ENCODE data around the gene TWIST2. TPM values are rescaled to one million over a fixed set of nuclear protein-coding genes. Genes with fewer than 3 reads are reported as not detected.

TWIST2 gene
- total RNA-seq, 3 donors from 2014 or later = 1.1 to 13.4 (median 3.1) TPM

DNA sequence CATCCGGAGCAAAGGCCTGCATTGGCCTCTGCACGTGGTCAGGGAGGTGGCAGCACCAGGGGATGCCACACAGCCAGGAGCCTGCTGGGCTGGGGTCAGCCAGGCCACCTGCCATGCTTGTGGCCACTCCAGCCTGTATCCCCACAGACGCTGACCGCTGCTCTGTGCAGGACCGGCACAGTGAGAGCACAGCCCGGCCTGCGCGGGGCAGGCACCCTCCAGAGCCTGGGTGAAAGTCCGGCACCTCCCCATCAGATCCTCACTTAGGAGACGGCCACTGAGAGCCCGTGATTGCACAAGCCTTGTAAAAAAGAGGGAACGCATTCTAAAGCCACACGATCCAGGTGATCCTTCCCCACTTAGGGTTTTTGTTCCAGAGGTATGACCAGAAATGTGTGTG, 42.2 kb downstream of the TWIST2 start:
- TF ChIP-seq, protein P1, sequence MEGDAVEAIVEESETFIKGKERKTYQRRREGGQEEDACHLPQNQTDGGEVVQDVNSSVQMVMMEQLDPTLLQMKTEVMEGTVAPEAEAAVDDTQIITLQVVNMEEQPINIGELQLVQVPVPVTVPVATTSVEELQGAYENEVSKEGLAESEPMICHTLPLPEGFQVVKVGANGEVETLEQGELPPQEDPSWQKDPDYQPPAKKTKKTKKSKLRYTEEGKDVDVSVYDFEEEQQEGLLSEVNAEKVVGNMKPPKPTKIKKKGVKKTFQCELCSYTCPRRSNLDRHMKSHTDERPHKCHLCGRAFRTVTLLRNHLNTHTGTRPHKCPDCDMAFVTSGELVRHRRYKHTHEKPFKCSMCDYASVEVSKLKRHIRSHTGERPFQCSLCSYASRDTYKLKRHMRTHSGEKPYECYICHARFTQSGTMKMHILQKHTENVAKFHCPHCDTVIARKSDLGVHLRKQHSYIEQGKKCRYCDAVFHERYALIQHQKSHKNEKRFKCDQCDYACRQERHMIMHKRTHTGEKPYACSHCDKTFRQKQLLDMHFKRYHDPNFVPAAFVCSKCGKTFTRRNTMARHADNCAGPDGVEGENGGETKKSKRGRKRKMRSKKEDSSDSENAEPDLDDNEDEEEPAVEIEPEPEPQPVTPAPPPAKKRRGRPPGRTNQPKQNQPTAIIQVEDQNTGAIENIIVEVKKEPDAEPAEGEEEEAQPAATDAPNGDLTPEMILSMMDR (IDR thresholded peaks at IDR 0.05) = no peak
- no peaks in the 10 kb centered on the region for H3K9me3 ChIP-seq
- H3K4me1 ChIP-seq (ENCODE audit: low read depth) = no peaks in the 10 kb centered on the region
- H3K4me3 ChIP-seq = no peak overlapping the region
- intact Hi-C loops (cut with DNase I, micrococcal nuclease) = no loop called here
- ATAC-seq (no peak), DNase-seq (no peak)
- H3K36me3 ChIP-seq (ENCODE audit: low read depth) = no peaks in the 10 kb centered on the region

DNA sequence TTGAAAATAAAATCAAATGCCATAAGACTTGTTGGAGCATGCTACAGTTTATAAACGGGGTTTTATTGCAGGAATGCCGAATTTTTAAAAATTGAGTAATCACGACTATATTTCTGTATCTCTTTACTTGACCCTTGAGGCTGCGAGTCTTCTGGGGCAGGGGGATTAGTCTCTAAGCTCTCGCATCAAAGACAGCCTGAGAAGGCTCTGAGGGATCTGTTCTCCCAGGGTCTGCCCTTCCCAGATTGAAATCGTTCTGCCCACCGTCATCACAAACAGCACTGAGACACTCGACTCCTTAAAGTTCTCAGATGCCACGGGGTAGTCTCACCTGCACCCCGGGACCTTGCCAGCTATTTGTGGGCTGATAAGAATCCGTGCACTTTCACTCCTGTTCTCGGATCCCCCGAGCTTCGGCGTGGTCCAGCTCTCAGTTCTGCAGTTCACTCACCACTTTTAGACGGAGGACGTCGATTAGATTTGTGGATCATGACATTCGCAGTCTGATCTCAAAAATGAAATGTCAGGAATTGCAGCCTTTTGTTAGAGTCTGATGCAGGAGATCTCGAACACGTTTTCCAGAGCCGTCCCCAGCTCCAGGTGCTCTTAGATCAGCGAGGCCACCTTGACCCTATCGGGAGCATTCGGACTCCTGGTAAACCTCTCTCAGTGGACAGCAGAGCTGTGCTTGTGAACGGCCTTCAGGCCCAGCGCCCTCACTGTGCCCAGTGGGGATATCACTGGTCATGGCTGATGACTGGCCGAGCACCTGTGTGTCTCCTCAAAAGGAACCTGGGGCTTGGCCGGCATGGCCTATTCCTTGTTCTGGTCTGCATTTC, 43.0 kb downstream of the TWIST2 start:
- intact Hi-C loops (cut with DNase I, micrococcal nuclease) = no loop called here
- Histone ChIP-seq H3K9me3 (no peaks in the 10 kb centered on the region), H3K36me3 (ENCODE audit: low read depth) (no peaks in the 10 kb centered on the region), H3K4me3 (no peak overlapping the region), H3K4me1 (ENCODE audit: low read depth) (peaks cover 2% of the 10 kb centered on the region)
- TF ChIP-seq, protein P1 (IDR thresholded peaks at IDR 0.05) = no peak
- DNase-seq = no peak
- no peak for ATAC-seq

DNA sequence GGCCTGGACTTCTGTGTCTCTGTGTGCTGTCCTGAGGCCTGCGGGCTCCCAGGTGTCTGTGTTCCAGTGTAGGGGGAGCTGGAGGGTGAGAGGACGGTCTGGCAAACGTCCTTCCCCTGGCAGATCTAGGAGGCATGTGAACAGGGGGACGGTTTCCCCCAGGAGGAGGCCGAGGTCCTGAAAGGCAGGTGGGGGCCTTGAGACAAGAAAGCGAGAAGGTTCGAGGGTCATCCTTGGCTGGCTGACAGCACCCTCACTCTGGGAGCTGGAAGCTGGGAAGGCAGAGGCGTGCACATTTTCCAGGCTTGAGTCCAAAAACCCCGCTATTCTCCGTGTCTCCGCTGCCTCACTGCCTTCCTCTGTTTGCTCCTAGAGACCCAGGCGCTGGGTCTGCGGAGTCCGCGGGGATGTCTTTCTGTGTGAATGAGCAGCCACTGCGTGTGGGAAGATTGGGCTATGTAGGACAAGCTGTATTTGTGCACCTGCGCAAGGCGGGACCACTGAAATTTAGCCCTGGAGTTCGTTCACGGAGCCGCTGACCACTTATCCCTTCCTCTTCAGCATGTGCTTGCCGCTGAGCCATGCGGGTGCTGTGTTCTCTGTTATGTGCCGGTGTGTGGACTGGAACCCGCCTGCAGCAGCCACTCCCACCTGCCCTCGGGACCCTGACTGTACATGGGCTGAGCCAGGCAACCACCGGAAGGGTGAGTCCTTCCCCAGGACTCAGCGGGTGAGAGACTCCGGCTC, 43.7 kb downstream of the TWIST2 start:
- TF ChIP-seq, protein P1 (IDR thresholded peaks at IDR 0.05) = no peak
- Histone ChIP-seq H3K4me1 (ENCODE audit: low read depth) (peaks cover 2% of the 10 kb centered on the region), H3K36me3 (ENCODE audit: low read depth) (no peaks in the 10 kb centered on the region), H3K4me3 (no peak overlapping the region), H3K9me3 (no peaks in the 10 kb centered on the region)
- DNase-seq (no peak), ATAC-seq (no peak)
- intact Hi-C loops (cut with DNase I, micrococcal nuclease) = no loop called here

DNA sequence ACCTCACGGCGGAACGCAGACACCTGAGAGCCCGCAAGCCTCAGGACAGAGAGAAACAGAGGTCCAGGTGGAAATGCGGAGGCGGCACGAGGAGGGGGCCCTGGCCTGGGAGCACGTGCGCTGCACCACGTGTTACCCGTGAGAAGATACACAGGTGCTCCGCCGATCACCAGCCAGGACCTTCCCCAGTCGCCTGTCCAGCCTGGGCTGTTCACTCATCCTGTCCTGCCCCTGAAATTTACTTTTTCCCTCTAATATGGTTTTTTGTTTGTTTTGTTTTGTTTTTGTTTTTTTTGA, 44.3 kb downstream of the TWIST2 start:
- ATAC-seq = no peak
- no peak for DNase-seq
- TF ChIP-seq, protein P1 (IDR thresholded peaks at IDR 0.05) = no peak
- intact Hi-C loops (cut with DNase I, micrococcal nuclease) = no loop called here
- Histone ChIP-seq H3K4me1 (ENCODE audit: low read depth) (peaks cover 2% of the 10 kb centered on the region), H3K4me3 (no peak overlapping the region), H3K9me3 (no peaks in the 10 kb centered on the region), H3K36me3 (ENCODE audit: low read depth) (no peaks in the 10 kb centered on the region)

DNA sequence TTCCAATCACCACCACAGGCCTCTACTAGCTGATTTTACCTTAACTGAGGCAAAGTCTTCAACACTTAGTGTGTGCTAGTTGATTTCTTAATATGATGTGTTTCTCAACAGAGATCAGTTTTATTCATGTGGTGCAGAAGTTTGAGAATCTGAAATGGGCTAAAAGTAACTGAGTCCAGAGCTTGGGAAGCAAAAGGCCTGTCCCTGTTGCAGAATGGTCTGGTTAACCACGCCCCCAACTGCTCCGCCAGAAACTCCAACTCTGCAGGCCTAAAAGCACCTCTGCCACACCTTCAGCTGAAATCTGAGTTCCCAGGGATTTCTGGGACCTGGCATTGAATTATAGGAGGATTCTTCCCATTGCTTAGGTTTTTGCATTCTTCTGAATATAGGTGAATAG, 44.9 kb downstream of the TWIST2 start:
- DNase-seq (no peak), ATAC-seq (no peak)
- Histone ChIP-seq H3K4me3 (no peak overlapping the region), H3K4me1 (ENCODE audit: low read depth) (peaks cover 2% of the 10 kb centered on the region), H3K9me3 (no peaks in the 10 kb centered on the region), H3K36me3 (ENCODE audit: low read depth) (no peaks in the 10 kb centered on the region)
- TF ChIP-seq, protein P1 (IDR thresholded peaks at IDR 0.05) = no peak
- intact Hi-C loops (cut with DNase I, micrococcal nuclease) = no loop called here

Data from mucosa of descending colon (tissue), 3 donors.